ENCODE data around the gene ACKR1. TPM values are rescaled to one million over a fixed set of nuclear protein-coding genes. Genes with fewer than 3 reads are reported as not detected.
A peak's percentile ranks its signal among the peaks of the same experiment; 100 is the strongest.

The ACKR1 gene
- total RNA-seq, 1 experiment from 2014 or later, result not detected

DNA sequence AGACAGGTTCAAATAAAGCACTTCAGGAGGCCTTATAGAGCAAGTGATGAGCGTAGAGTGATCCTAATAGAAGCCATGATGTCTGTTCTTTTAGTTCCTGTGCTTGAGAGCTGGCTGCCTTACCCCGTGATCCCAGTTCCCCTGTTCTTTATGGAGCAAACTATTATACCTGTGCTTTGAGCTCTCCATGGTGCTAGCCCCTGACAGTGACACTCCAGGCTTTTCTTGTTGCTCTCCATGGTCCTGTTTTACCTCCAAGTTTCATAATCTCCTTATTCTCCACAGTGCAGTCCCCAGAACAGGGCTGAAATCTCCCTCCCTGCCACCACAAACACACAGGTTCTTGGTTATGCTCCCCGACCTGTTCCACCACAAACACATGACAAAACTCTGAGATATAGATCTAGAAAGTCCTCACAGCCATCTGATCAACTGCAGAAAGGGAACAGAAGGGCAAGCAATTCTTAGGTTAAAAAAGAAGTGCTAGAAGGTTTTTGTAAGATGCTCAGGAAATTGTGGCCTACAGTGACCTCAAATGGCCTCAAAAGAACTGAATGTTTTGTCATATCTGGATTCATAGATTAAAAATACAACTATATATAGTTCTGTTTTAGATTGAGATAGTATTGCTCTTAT lies 27.3 kb upstream of the ACKR1 start:
- DNase-seq, result peak; percentile 75
- Histone ChIP-seq H3K36me3 (replicated peaks; ENCODE audit: control insufficient read depth, insufficient read depth, low read length) (no peaks in the 10 kb centered on the region), H3K27me3 (ENCODE audit: control insufficient read depth, insufficient read depth, low read length) (peaks cover 6% of the 10 kb centered on the region), H3K4me3 (ENCODE audit: insufficient read depth, low read depth, low read length) (no peak overlapping the region)

- Histone ChIP-seq H3K4me3 (ENCODE audit: insufficient read depth, low read depth, low read length) (no peak overlapping the region), H3K36me3 (replicated peaks; ENCODE audit: control insufficient read depth, insufficient read depth, low read length) (no peaks in the 10 kb centered on the region), H3K27me3 (ENCODE audit: control insufficient read depth, insufficient read depth, low read length) (no peaks in the 10 kb centered on the region)
- DNase-seq, result no peak
Measured at GRCh38 chr1:159179906-159180305, 24.8 kb upstream of the ACKR1 start.

DNA sequence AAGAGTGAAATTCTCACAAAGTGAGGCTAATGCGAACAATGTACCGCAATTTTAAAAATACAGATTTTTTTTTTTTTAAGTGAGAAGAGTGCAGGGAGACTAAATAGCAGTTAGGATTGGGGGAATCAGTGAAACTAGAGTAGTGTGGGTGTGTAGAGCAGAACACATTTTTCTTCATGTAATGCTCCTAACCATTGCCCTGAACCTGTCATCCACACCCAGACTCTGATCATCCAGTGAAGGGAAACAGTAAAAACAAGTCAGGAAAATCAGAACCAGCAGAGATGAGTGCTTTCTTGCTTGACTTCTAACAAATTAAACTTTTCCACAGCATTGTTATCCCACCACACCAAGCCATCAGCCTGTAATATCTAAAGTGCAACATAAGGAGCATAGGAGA lies 24.2 kb upstream of the ACKR1 start:
- no peak overlapping the region for H3K4me3 ChIP-seq (ENCODE audit: insufficient read depth, low read depth, low read length)

GRCh38 chr1:159181328-159182024 lies 23.2 kb upstream of the ACKR1 start:
- H3K27me3 ChIP-seq (ENCODE audit: control insufficient read depth, insufficient read depth, low read length), result no peaks in the 10 kb centered on the region
- no peak for DNase-seq
- no peak overlapping the region for H3K4me3 ChIP-seq (ENCODE audit: insufficient read depth, low read depth, low read length)
- H3K36me3 ChIP-seq (replicated peaks; ENCODE audit: control insufficient read depth, insufficient read depth, low read length), result no peaks in the 10 kb centered on the region

More for the DNA sequence above, 24.2 kb upstream of the ACKR1 start:
- no peak for DNase-seq
- no peaks in the 10 kb centered on the region for H3K27me3 ChIP-seq (ENCODE audit: control insufficient read depth, insufficient read depth, low read length)
- H3K36me3 ChIP-seq (replicated peaks; ENCODE audit: control insufficient read depth, insufficient read depth, low read length), result no peaks in the 10 kb centered on the region

DNA sequence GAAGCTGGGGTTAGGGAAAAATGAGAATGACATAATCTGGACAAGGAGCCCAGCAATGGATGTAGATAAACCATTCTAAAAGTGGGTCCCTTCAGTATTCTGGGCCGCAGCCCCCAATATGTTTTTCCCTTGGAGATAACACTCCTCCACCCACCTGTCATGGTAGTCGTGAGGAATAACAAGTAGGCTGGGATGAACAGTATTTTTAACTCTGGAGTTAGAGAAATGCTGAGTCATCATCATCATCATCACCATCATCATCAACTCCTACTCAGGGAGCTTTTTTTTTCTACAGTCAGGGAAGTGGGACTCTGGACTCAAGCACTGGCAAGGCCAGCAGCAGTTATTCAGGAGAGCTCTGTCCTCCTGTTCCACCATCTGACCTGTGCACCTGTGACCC lies 20.5 kb upstream of the ACKR1 start:
- no peaks in the 10 kb centered on the region for H3K27me3 ChIP-seq (ENCODE audit: control insufficient read depth, insufficient read depth, low read length)
- DNase-seq, result no peak
- no peaks in the 10 kb centered on the region for H3K36me3 ChIP-seq (replicated peaks; ENCODE audit: control insufficient read depth, insufficient read depth, low read length)
- no peak overlapping the region for H3K4me3 ChIP-seq (ENCODE audit: insufficient read depth, low read depth, low read length)

DNA sequence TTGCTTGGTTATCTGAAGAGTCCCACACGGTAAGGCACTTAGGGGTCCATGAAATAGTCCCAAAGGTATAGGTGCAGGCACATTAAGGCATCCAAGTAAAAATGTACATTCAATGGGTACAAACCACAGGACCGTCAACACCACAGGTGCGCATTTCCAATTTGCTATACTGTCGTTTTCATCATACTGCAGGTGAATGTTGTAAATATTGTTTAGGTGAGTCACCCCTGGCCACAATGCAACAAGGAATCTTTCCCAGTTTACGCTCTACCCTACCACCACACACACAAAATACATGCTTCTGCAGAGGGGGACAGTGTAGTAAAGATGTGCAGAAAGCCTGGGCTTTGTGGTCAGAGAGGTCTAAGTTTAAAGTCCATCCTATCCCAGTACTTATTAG lies 19.6 kb upstream of the ACKR1 start:
- Histone ChIP-seq H3K4me3 (ENCODE audit: insufficient read depth, low read depth, low read length) (no peak overlapping the region), H3K36me3 (replicated peaks; ENCODE audit: control insufficient read depth, insufficient read depth, low read length) (no peaks in the 10 kb centered on the region), H3K27me3 (ENCODE audit: control insufficient read depth, insufficient read depth, low read length) (peaks cover 2% of the 10 kb centered on the region; the same call in 1 of the 2 replicates)
- no peak for DNase-seq

DNA sequence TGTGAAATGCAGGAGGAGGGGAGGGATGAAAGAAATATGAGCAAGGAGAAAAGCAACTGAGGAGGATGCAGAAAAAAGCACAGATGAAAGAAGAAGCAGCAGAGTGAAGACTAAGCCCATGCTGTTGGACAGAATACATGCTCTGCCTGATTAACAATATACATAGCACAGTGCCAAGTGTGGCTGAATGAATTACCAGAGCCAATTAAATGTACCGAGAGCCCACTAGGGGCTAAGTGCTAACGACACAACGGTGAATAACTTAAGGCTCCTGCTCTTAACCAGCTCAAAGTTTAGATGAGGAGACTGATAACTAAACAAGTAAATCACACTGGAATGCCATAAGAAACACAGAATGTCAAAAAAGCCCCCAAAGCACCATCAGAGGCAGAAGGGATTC lies 17.6 kb upstream of the ACKR1 start:
- no peak for DNase-seq
- H3K36me3 ChIP-seq (replicated peaks; ENCODE audit: control insufficient read depth, insufficient read depth, low read length), result no peaks in the 10 kb centered on the region
- H3K27me3 ChIP-seq (ENCODE audit: control insufficient read depth, insufficient read depth, low read length), result peaks cover 2% of the 10 kb centered on the region; the same call in 1 of the 2 replicates
- no peak overlapping the region for H3K4me3 ChIP-seq (ENCODE audit: insufficient read depth, low read depth, low read length)

DNA sequence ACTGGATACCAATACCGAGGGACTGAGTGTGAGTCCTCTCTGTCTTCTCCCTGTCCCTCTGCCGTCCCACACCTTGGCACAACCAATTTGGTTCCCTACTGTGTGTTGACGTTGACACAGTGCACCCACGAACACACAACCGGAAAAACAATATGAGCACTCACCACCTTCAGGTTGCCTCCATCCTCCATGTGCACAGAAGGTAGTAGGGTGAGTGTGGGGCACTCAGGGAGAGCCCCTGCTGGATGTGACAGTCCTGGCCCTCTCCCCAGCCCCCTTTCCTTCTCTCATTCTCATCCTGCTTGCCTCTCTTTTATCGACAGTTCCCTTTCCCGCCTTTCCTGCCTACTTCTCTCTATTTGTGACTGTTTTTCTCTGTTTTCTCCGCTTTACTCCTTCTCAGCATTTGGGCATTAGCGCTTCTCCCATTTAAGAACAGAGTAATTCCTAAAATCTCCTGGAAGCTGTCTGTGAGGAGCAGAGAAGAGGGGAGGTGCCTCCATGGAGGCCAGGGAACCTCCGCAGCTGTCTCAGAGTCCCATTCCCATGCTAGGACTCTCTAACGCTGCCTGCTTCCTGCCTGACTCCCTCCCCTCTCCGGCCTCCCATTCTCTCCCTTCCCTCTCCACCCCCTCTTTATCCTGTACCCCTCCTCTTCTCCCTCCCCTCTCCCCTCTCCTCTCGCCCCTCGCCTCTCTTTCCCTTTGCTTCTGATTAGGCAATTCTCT lies 16.9 kb upstream of the ACKR1 start:
- Histone ChIP-seq H3K27me3 (ENCODE audit: control insufficient read depth, insufficient read depth, low read length) (peaks cover 2% of the 10 kb centered on the region; the same call in 1 of the 2 replicates), H3K36me3 (replicated peaks; ENCODE audit: control insufficient read depth, insufficient read depth, low read length) (no peaks in the 10 kb centered on the region), H3K4me3 (ENCODE audit: insufficient read depth, low read depth, low read length) (peak overlapping the region; percentile 69)
- DNase-seq, result no peak

GRCh38 chr1:159188375-159188788 lies 16.3 kb upstream of the ACKR1 start:
- no peaks in the 10 kb centered on the region for H3K36me3 ChIP-seq (replicated peaks; ENCODE audit: control insufficient read depth, insufficient read depth, low read length)
- peak; percentile 82 for DNase-seq
- H3K27me3 ChIP-seq (ENCODE audit: control insufficient read depth, insufficient read depth, low read length), result peaks cover 2% of the 10 kb centered on the region; the same call in 1 of the 2 replicates
- H3K4me3 ChIP-seq (ENCODE audit: insufficient read depth, low read depth, low read length), result peak overlapping the region; percentile 69

DNA sequence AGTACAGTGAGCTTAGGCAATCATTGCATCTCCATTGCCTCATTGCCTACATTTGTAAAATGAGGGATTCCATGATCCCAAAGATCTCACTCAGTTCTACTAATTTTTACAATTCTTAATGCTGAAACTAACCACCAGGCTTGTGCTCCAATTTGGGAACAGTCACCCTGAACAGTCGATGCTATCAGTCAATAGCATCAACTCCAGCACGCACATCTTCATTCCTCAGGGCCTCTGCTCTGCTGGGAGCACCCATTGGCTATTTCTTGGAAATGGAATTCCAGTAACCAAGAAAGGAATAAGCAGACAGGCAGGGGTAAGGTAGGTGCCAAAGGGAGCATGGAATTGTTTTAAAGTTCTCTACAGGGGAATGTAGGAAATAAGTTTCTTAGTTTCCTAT lies 14.2 kb upstream of the ACKR1 start:
- Histone ChIP-seq H3K4me3 (ENCODE audit: insufficient read depth, low read depth, low read length) (no peak overlapping the region), H3K27me3 (ENCODE audit: control insufficient read depth, insufficient read depth, low read length) (peaks cover 2% of the 10 kb centered on the region; the same call in 1 of the 2 replicates), H3K36me3 (replicated peaks; ENCODE audit: control insufficient read depth, insufficient read depth, low read length) (no peaks in the 10 kb centered on the region)
- no peak for DNase-seq

GRCh38 chr1:159196543-159196942 lies 8.1 kb upstream of the ACKR1 start:
- Histone ChIP-seq H3K36me3 (replicated peaks; ENCODE audit: control insufficient read depth, insufficient read depth, low read length) (no peaks in the 10 kb centered on the region), H3K27me3 (ENCODE audit: control insufficient read depth, insufficient read depth, low read length) (no peaks in the 10 kb centered on the region), H3K4me3 (ENCODE audit: insufficient read depth, low read depth, low read length) (no peak overlapping the region)
- no peak for DNase-seq

GRCh38 chr1:159197561-159198557 lies 6.8 kb upstream of the ACKR1 start:
- Histone ChIP-seq H3K27me3 (ENCODE audit: control insufficient read depth, insufficient read depth, low read length) (no peaks in the 10 kb centered on the region; the same call in 1 of the 2 replicates), H3K4me3 (ENCODE audit: insufficient read depth, low read depth, low read length) (no peak overlapping the region), H3K36me3 (replicated peaks; ENCODE audit: control insufficient read depth, insufficient read depth, low read length) (no peaks in the 10 kb centered on the region)
- peak; percentile 78 for DNase-seq

DNA sequence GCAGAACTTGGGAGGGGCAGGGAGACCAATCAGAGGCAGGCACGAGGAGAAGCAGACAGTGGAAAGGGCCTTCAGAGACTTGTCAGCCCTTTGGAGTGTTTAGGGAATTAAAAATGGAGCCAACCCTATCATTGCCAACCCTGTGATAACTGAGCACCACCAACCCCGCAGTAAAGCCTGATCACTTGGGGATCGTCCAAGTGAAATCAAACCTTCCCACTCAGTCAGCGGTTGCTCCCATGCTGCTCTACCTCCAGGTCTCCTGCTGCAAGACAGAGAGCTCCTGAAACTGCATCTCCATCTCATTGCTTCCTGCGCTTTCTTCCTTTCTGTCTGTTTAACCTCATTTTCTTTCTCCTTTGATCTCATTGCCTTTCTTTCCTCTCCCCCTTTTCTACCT lies 4.8 kb upstream of the ACKR1 start:
- Histone ChIP-seq H3K27me3 (ENCODE audit: control insufficient read depth, insufficient read depth, low read length) (no peaks in the 10 kb centered on the region; the same call in 1 of the 2 replicates), H3K4me3 (ENCODE audit: insufficient read depth, low read depth, low read length) (no peak overlapping the region), H3K36me3 (replicated peaks; ENCODE audit: control insufficient read depth, insufficient read depth, low read length) (no peaks in the 10 kb centered on the region)
- no peak for DNase-seq

DNA sequence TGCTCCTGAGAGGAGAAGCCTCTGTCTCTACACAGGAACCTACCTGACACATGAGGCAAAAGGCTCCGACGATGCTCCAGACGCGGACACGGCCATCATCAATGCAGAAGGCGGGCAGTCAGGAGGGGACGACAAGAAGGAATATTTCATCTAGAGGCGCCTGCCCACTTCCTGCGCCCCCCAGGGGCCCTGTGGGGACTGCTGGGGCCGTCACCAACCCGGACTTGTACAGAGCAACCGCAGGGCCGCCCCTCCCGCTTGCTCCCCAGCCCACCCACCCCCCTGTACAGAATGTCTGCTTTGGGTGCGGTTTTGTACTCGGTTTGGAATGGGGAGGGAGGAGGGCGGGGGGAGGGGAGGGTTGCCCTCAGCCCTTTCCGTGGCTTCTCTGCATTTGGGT lies 3.9 kb upstream of the ACKR1 start:
- Histone ChIP-seq H3K27me3 (ENCODE audit: control insufficient read depth, insufficient read depth, low read length) (no peaks in the 10 kb centered on the region; the same call in 1 of the 2 replicates), H3K36me3 (replicated peaks; ENCODE audit: control insufficient read depth, insufficient read depth, low read length) (no peaks in the 10 kb centered on the region), H3K4me3 (ENCODE audit: insufficient read depth, low read depth, low read length) (no peak overlapping the region)
- DNase-seq, result no peak

Data from H7 (cell line).